Globus pallidus (tissue), 1 donor: ENCODE data around the gene NTN5.

Experiments used
- DNase-seq: peaks from one replicate; pipeline ENCODE4 v3.0.0-alpha.2; 2015; ENCODE audit warnings: low spot score

Gene NTN5

GRCh38 chr19:48614436-48615230, 58.2 kb downstream of the NTN5 start, which contains the start of gene FAM83E:
TSS of gene FAM83E (minus strand) at chr19:48615076. CDS start at chr19:48613372, 1,704 bp downstream.
- no peak for DNase-seq

- DNase-seq: no peak
Measured at GRCh38 chr19:48613852-48614435, 58.9 kb downstream of the NTN5 start.

GRCh38 chr19:48613024-48613851, 59.6 kb downstream of the NTN5 start:
- DNase-seq: no peak

GRCh38 chr19:48611872-48612271, 60.9 kb downstream of the NTN5 start:
- no peak for DNase-seq
